Vagina (tissue), 2 donors: ENCODE data around the gene CDKN2B-AS1.

Source experiments
- POLR2A ChIP-seq, 2 donors: fragments of 450-650 bp; IDR thresholded peaks; one replicate each; pipeline ENCODE4 v1.6.1; 2017; ENCODE audit warnings: antibody characterized with exemption in 2 of 2, mild to moderate bottlenecking in 2 of 2, moderate library complexity in 2 of 2
- POLR2AphosphoS5 ChIP-seq, 2 donors: sonication (generic); formaldehyde crosslinking; IDR thresholded peaks; one replicate each; pipeline ENCODE4 v1.9.0; 2017; ENCODE audit warnings: antibody characterized with exemption in 2 of 2, mild to moderate bottlenecking in 2 of 2, low read depth in 1 of 2; ENCODE audit not compliant: insufficient read depth in 1 of 2
- TF ChIP-seq, protein P1 (sequence below), 3 experiments: fragments of 450-650 bp in 2 of 3; fragments of 200-600 bp in 1 of 3; sonication (generic) in 1 of 3; IDR thresholded peaks; one replicate each; pipeline ENCODE4 v1.5.1; 2017 to 2019; ENCODE audit warnings: antibody characterized with exemption in 3 of 3, mild to moderate bottlenecking in 2 of 3, moderate library complexity in 2 of 3

DNA sequence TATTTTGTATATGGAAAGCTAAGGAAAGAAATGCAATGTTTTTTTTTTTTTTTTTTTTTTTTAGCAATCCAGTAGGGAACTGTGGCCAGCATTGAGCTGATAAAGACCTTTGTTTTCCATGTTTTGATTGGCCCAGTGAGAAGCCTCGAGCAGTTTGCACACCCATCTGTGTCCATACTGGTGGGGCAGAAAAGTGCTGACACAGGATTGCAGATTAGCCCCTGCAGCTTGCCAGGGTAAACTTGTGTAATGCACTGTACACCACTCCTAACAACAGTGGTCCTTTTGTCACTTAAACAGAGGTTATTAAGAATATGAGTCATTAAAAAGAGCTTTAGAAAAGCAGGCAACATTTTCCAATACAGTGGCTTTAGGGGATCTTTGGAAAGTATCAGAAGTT, 147.3 kb downstream of the CDKN2B-AS1 start:
- TF ChIP-seq, protein P1, sequence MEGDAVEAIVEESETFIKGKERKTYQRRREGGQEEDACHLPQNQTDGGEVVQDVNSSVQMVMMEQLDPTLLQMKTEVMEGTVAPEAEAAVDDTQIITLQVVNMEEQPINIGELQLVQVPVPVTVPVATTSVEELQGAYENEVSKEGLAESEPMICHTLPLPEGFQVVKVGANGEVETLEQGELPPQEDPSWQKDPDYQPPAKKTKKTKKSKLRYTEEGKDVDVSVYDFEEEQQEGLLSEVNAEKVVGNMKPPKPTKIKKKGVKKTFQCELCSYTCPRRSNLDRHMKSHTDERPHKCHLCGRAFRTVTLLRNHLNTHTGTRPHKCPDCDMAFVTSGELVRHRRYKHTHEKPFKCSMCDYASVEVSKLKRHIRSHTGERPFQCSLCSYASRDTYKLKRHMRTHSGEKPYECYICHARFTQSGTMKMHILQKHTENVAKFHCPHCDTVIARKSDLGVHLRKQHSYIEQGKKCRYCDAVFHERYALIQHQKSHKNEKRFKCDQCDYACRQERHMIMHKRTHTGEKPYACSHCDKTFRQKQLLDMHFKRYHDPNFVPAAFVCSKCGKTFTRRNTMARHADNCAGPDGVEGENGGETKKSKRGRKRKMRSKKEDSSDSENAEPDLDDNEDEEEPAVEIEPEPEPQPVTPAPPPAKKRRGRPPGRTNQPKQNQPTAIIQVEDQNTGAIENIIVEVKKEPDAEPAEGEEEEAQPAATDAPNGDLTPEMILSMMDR (IDR thresholded peaks at IDR 0.05), result no peak
- TF ChIP-seq POLR2A (IDR thresholded peaks at IDR 0.05), result no peak
- no peak for TF ChIP-seq POLR2AphosphoS5 (IDR thresholded peaks at IDR 0.05; ENCODE audit: insufficient read depth in 1 of 2, low read depth in 1 of 2)
